Activated T-helper 9 cell treated with anti-CD3 and anti-CD28 coated beads, Interleukin-2, amount 50 U/mL, for 16 hours (primary cell): ENCODE data around the gene GRID1.
"Not testable (repeated sequence)": the region's sequence is repeated elsewhere in the genome, so short reads cannot be mapped to it uniquely, and the experiment has no call there.

Source experiments
- DNase-seq: peaks from one replicate; pipeline ENCODE4 v3.0.0-alpha.2; 2020; ENCODE audit warnings: low read depth

Gene GRID1

DNA sequence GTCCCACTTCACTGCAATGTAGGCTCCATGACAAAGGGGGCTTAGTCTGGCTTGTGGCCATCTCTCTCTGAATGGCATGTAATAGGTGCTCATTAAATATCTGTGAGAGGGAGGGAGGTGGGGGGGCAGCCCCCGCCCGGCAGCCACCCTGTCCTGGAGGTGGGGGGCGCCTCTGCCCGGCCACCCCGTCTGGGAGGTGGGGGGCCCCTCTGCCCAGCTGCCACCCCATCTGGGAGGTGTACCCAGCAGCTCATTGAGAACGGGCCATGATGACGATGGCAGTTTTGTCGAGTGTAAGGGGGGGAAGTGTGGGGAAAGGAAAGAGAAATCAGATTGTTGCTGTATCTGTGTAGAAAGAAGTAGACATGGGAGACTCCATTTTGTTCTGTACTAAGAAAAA, 334.5 kb downstream of the GRID1 start:
- not testable (repeated sequence) for DNase-seq

DNA sequence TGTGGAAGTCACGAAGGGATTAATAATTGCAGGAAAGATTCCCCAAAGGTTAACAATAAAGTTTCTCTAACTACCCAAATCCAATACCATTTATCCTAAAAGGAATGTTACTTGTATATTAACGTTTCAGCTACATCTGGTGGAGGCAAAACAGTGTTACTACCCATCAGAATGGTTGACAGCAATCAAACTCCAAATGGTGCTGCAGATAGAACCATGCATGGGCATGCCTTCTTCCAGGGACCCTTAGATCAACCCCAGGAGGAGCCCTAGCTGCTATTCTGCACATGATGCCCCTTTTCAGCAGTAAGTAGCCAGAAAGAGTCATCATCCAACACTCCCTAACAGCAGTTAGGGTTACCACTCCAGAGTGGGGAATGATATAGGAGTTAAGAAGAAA, 336.3 kb downstream of the GRID1 start:
- no peak for DNase-seq

DNA sequence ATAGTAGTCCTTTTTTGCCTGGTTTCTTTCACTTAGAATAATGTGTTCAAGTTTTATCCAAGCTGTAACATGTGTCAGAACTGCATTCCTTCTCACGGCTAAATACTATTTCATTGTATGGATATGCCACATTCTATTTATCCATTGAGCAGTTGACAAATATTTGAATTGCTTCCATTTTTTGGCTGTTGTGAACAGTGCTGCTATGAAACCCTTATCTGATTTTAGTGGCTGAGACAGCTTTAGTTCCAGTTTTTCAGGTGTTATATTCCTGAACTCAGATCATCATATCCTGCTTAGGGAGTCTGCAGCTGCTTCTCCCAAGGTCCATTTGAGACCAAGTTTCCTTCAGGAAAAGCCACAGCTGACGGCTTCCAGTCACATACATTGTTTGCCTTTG, 339.2 kb downstream of the GRID1 start:
- no peak for DNase-seq

DNA sequence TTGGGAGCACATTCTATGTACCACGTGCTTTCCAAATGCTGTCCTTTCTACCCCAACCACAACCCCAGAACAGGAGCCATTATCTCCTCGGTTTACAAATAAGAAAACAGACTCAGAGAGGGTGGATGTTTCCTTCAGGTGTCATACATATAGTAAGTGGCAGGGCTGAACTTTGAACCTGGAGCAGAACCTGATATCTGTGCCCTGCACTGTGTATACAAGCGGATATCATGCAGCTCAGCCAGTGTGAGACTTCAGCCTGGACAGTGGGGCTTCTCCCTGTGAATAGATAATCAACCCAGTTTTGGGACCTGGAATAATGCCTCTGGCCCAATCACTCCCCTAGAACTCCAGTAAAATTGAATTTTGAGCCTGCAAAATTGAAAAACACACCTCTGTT, 341.1 kb downstream of the GRID1 start:
- no peak for DNase-seq

DNA sequence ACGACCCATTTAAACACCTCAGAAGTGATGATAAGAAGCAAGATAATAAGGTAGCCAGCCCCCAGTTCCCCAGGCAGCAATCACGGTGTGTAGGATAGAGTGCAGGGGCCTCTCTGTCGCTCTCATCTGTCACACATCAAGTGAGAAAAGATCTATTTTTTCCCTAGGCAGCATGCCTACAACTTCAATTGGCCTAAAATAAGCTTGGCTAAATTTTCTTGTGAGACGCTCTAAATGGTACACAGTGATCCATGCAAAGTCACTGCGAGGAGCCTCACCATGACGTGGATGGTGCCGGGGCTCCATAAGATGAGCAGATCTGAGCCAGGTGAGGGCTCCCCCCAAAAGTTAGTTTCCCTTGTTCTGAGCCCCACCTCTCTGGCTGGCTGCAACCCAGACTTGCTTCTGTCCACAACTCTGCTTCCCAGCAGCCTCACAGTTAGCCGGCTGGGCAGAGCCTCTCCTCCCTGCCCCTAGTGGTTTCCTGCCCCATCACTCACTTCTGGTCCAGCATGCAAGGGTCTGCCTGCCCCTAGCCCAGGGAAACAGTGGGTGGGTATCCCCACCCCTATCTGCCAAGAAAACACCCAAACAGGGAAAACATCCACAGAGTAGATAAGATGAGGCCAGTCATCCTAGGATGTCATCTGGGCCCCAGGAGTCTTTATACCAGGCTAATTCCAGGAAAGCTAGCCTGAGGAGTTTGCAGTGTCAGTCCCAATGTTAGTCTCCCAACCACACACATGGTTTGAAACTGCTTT, 342.1 kb downstream of the GRID1 start:
- no peak for DNase-seq

DNA sequence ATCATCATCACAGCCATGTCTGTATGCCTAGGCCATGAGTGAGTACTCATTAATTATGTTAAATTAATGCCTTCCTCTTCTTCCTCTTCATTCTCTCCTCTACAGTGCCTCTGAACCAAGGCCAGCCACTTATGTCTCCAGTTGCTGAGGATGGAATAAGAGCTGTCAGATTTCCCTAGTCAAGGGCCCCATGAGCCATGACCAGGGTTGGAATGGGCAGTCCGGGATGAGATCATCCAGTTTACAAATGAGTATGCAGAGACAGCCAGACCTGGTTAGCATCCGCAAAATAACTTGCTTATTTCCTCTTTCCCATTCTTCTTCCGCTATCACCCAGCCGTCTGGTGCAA, 342.7 kb downstream of the GRID1 start:
- DNase-seq = no peak

DNA sequence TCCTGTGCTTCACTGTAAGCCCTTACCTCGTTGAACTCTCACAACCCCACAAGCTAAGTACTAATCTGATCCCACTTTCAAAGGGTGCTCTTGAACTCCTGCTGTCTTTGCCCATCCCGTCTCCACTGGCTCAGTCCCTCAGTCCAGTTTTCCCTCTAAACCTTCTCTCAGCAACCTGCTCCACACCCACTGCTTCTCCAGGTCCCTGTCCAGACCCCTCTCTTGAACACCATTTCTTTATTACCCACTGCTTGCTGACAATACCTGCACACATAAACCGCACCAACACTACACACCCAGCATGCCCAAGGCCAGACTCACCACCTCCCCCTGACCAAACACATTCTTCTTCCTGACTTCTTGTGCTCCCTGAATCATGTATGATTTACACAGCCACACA, 343.3 kb downstream of the GRID1 start:
- DNase-seq = no peak

DNA sequence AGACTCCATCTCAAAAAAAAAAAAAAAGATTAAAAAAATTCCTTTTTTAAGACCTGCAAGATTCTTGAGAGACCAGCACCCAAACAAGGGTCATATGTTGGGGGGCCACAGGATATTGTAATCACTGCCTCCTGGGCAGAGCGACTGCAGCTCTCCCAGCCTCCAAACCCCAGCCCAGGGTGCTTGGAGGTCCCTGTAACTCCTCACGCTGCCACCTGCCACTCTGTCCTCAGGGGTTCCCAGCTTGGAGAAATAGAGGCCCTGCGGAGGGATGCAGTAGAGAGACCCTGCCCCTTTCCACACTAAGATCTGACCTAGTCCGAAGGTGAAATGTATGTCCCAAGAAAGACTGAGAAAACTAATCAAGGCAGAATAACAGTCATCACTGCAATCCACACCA, 343.7 kb downstream of the GRID1 start:
- no peak for DNase-seq

DNA sequence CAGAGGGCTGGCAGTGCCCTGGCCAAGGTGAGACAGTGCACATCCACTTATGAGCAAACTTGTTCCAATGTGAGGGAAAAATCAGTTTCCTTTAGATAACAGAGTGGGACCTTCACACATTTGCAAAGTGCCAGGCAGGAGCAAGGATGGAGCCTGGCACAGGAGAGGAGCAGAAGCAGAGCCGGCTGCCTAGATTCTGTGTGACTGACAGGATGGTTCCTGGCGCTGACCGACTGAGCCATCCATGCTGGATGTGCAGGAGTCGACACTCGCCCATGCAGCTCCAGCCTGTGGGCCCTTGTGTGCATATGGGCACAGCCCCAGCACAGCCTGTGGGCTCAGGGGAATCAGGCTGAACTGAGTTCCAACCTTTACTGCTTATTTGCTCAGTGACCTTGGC, 346.5 kb downstream of the GRID1 start:
- no peak for DNase-seq

DNA sequence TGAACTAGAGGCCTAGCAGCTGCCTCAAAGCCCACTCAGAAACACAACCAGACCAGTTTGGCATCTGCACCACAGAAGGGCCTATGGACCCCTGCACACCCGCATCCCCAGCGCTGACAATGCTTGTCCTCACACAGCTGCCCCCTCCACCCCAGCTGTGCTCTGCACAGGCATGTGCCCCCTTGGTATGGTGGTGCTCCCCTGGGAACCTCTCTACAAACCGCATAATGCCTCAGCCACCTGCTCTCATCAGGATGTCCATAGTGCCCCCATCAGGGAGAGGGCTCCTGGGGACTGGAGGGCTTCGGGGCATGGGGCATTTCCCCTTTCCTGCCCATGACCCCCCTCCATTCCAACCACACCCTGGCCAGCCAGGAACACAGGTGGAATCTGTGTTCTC, 347.5 kb downstream of the GRID1 start:
- DNase-seq = no peak

DNA sequence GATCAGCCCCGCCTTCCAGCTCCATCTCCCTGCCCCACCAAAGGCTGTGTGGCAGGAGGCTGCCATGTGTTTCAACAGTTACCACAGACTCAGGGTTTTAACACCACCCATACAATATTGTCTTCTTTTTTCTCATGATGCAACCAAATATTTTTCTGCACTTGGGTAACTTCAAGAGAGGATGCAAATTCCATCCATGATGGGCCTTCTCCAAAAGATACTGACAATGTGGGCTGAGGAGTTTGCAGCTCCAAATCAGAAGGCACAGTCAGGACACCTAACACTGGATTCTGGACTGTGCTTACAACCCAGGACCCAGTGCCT, 347.9 kb downstream of the GRID1 start:
- no peak for DNase-seq

DNA sequence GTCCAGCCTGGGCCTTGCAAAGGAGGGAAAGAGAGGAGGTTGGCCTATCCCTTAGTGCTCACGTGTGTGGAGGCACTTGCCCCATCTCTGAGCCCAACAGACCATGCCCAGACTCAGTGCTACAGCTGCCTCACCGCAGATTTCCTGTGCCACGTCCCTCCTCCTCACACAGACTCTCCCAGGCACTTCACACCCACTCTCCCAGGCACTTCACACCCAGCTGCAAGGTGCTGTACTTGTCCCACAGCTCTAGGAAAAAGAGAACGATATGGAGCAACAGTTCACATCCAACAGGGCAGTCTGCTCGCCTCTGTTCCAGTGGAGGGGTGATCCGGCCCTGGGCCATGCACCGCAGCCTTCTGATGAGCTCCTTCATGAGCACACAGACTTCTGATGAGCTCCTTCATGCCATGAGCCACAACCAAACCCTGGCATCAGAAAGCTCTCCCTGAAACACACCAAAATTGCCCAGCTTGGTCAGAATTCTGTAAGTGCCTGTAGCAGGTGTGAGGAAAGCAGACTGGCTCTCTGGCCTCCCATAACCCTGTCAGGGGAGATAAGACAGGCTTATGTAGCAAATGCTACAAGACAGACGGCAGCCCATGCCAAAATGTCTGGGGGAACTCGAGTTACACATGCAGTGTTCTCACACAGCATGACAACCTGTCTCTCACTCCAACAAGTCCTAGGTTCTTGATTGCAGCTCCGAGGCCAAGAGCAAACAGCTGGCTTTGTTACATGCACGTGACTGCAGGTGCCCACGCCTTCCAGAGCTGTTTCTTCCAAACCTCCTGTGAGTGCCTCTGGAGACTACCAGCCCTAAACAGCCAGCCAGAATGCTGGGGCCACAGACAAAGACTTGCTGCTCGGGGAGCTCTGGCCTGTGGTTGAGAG, 348.5 kb downstream of the GRID1 start:
- no peak for DNase-seq

DNA sequence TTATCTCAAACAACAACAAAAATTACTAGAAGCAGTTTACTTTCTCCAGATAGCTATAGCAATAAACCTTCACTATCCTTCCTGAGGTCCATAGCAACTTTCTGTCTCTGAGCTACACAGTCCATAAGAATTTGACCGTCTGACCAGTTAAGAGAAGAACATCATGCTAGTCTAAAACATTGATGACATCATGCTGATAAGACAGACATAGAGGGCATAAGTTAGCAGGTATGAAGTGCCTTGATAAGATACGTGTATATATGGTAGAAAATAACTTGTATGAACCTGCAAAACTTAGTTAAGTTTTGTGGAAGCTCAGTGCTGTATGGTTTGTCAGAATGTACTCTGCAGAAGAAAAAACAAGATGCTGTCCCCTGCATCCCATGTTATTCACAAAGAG, 353.0 kb downstream of the GRID1 start:
- no peak for DNase-seq

DNA sequence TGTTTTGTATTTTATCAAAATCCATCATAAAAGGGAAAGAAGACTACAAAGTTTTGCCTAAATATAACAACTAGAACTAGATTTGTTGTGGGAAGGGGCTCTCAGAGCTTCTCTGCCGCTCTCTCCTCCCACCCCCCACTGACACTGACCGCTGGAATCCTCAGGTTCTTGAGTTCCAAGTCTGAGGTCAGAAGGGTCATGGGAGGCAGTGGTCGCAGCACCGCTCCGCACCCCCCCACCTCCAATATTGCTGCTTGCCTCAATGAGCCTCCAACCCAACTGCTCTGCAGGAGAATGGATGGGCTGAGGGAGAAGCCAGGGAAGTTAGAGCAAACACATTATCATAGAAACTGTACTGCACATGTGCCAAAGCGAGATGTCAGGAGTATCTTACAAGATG, 359.4 kb downstream of the GRID1 start:
- DNase-seq = no peak

DNA sequence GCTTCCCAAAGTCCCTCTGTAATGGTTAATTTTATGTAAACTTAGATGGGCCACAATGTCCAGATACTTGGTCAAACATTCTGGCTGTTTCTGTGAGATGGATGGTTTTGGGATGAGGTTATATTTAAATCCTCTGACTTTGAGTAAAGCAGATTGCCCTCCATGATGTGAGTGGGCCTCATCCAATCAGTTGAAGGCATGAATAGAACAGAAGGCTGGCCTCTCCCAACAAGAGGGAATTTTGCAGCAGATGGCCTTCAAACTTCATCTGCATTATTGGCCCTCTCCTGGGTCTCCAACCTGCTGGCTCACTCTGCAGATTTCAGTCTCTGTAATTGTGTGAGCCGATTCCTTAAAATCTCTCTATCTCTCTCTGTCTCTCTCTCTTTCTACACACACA, 362.3 kb downstream of the GRID1 start:
- DNase-seq = no peak

DNA sequence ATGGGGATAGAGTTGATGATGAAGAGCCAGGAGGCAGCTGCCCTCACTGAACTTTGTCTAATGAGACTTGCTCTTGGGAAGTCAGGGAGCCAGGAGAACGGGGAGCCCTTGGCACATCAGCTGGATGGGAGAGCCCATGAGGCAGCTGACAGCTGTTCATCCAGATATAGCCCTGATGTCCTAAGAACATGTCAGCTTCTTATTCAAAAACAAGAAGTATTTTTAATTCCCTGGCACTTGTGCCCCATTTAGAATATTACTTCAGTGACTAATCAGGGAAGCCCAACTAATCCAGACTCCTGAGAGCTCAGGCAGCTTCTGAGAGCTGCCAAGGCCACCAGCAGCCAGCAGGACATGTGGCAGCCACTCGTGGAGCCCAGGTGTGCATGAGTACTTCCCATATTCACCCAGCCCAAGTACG, 363.4 kb downstream of the GRID1 start:
- DNase-seq = no peak

DNA sequence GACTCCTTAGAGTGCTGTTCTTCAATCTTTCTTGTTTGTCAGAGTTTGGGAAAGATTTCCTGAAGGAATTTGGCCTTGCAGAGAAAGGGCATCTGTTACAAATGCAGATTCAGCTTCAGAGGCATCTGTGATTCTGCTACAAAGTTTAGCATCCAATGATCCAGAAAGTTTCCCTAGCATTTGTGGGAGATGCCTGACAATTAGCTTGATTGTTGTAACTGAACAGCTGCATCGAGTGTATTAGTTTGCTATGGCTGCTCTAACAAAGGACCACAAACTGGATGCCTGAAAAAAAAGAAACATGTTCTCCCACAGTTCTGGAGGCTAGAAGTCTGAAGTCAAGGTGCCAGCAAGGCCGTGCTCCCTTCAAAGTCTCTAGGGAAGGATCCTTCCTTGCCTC, 365.1 kb downstream of the GRID1 start:
- no peak for DNase-seq

DNA sequence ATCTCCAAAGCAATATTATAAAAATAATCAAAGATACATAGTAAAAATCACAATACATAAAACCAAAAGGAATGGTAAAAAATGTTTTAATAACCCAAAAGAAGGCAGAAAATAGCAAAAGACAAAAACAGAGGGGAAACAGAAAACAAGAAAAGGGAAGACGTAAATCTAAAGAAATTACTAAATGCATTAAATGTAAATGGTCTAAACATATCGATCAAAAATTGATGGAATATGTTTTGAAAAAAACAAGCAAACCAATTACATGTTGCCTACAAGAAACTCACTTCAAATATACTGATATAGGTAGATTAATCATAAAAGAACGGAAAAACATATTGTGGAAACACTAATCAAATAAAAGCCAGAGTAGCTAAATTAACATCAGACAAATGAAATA, 369.1 kb downstream of the GRID1 start:
- DNase-seq = no peak

DNA sequence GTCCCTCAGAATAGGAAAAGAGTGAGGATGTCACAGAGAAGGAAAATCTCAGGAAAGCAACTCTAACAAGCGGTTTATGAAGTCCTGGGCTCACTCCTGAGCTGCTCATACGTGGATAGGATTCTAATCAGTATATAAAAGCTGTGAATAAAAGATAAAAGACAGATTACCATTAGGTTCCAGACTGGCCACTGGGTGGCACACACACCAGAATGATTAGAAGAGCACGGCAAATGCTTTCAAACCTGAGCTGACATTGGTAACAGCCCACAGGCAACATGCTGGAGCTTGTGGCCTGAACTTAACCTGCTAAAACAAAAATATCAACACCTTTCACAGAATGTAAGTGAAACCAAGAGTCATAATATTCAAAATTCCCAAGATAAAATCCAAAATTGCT, 370.8 kb downstream of the GRID1 start:
- DNase-seq = no peak

DNA sequence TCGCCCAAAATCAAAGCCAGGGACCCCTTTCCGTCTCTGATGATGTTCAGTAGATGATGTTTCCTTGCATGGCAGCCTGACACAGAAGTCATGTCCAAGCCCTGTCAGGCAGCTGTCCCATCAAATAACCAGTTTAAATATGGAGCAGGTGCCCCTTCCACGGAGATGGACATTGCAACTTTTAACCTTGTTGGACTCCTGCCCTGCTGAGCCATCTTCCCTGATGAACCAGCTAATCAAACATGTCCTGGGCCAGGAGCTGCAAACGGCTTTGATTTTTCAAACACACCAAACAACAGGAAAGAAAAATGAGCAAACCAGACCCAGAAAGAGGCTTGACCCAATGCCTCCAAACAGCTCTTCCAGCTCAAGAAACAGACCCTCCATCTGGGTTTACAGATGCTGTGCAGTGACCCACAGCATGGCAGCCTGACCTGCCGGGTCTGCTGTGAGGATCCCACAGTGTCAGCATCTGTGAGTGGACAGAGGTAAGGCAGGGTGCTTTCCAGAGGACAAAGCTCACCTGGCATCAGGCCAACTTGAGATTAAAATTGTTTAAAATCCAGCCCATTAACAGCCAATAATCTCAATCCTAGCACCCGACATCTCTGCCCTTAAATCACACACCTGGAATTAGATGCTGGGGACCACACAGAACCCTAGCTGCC, 372.6 kb downstream of the GRID1 start:
- DNase-seq = no peak

DNA sequence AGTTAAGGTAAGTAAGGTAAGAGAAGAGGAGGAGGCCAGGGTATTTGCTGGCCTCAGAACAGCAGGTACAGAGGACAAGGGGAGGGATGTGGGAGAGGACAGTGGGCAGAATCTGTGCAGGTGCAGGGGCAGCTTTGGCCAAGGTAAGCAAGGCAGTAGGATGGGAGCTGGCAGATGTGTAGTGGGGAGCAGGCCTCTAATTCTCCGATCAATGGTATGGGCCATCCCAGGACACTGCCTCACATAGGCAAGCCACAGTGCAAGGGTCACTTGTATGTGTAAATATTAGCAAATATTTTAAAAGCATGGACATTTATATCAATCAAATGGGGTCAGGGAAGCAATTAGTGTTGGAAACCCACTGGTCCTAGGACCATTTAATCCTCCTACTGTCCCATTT, 373.5 kb downstream of the GRID1 start:
- DNase-seq = no peak

DNA sequence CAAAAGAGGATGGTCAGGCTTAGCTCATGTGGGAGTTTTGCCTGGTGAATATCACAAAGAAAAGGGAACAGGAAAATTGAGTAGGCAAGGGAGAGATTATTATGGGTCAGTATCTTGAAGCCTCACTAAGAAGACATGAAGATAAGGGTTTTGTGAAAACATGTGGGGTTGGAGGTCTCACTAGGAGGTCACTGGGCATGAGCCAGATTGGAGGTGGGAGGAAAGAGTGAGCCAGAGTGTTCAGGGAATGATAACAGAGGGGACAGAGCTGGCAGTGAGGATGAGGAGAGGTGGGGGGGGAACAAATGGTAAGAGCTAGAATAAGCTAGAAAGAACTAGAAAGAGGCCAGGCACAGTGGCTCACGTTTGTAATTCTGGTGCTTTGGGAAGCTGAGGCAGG, 374.3 kb downstream of the GRID1 start:
- no peak for DNase-seq

DNA sequence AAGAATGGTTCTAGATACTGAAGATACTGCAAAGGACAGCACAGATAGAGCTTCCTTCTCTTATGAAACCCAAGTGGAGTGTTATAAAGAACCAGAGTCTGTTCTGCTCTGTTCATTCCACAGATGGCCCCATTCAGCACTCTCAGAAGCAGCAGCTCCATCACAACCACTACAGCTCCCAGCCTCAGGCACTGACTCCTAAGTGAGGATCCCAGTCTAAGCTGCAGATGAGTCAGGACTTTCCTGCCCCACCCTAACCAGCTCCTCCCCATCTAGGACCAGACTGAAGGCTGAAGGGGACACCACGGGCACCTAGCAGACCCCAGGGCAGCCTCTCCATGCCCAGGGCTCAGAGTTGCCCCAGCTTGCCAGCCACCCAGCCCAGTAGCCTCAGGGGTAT, 379.8 kb downstream of the GRID1 start:
- DNase-seq = no peak
